Hepatocyte (in vitro differentiated cells): ENCODE measurements around the gene TMX1. TPM values are rescaled to one million over a fixed set of nuclear protein-coding genes. Genes with fewer than 3 reads are reported as not detected.

Experiments used
- DNase-seq: peaks from one replicate; pipeline ENCODE4 v3.0.0-alpha.2; 2016; ENCODE audit warnings: low spot score
- H2AFZ ChIP-seq: fragments of 200-600 bp; sonication (generic); 2 replicates; pipeline ENCODE4 v1.6.0; 2016; ENCODE audit warnings: antibody characterized with exemption, mild to moderate bottlenecking
- H3K27ac ChIP-seq: fragments of 200-600 bp; sonication (generic); 2 replicates; pipeline ENCODE4 v1.5.1; 2016; ENCODE audit warnings: mild to moderate bottlenecking
- H3K27me3 ChIP-seq: fragments of 200-600 bp; sonication (generic); 2 replicates; pipeline ENCODE4 v1.6.1; 2016
- H3K36me3 ChIP-seq: fragments of 200-600 bp; sonication (generic); replicated peaks from 2 replicates; pipeline ENCODE4 v1.5.1; 2016; ENCODE audit warnings: low read depth; ENCODE audit not compliant: insufficient read depth
- H3K4me1 ChIP-seq: fragments of 200-600 bp; sonication (generic); 2 replicates; pipeline ENCODE4 v1.5.1; 2016; ENCODE audit warnings: mild to moderate bottlenecking, moderate library complexity; ENCODE audit not compliant: insufficient read depth
- H3K4me2 ChIP-seq: fragments of 200-600 bp; sonication (generic); 2 replicates; pipeline ENCODE4 v1.6.0; 2016
- H3K4me3 ChIP-seq: fragments of 200-600 bp; sonication (generic); 2 replicates; pipeline ENCODE4 v1.5.1; 2016; ENCODE audit warnings: mild to moderate bottlenecking
- H3K79me2 ChIP-seq: fragments of 200-600 bp; sonication (generic); 2 replicates; pipeline ENCODE4 v1.6.0; 2017; ENCODE audit warnings: mild to moderate bottlenecking
- H3K9me2 ChIP-seq: fragments of 200-600 bp; sonication (generic); replicated peaks from 2 replicates; pipeline ENCODE4 v1.6.0; 2017; ENCODE audit warnings: mild to moderate bottlenecking; ENCODE audit not compliant: insufficient read depth
- H3K9me3 ChIP-seq: fragments of 200-600 bp; sonication (generic); 2 replicates; pipeline ENCODE4 v1.5.1; 2016; ENCODE audit warnings: low read depth, mild to moderate bottlenecking
- H4K20me1 ChIP-seq: fragments of 200-600 bp; sonication (generic); 2 replicates; pipeline ENCODE4 v1.6.0; 2016; ENCODE audit warnings: mild to moderate bottlenecking; ENCODE audit not compliant: insufficient read depth, poor library complexity, severe bottlenecking
- CTCF ChIP-seq: fragments of 200-600 bp; sonication (generic); IDR thresholded peaks from 2 replicates; pipeline ENCODE4 v1.5.1; 2016; ENCODE audit warnings: antibody characterized with exemption, mild to moderate bottlenecking; ENCODE audit not compliant: poor library complexity
- EZH2 ChIP-seq: fragments of 200-600 bp; sonication (generic); IDR thresholded peaks from 2 replicates; pipeline ENCODE4 v1.6.1; 2016; ENCODE audit warnings: antibody characterized with exemption, mild to moderate bottlenecking, borderline replicate concordance
- EZH2phosphoT487 ChIP-seq: fragments of 200-600 bp; sonication (generic); IDR thresholded peaks from one replicate; pipeline ENCODE4 v1.6.1; 2018; ENCODE audit warnings: antibody characterized with exemption, mild to moderate bottlenecking, low read depth, moderate library complexity; ENCODE audit not compliant: unreplicated experiment, severe bottlenecking
- WGBS: methylation state at CpG from one replicate; pipeline ENCODE4 v1.1.6; 2016; ENCODE audit warnings: low lambda C conversion rate; ENCODE audit errors: missing lambda C conversion rate; 5-methylcytosine and 5-hydroxymethylcytosine counted together
- polyA plus RNA-seq: library from polyadenylated mRNA; unstranded; fragments of >200 nt; fragmentation: Nextera tagmentation; extraction: Ambion mirVana; gene quantifications from 2 replicates; pipeline ENCODE4 v1.2.1, GENCODE V29; 2016
- total RNA-seq: library from RNA; depleted of rRNA; stranded (reverse); fragments of >200 nt; gene quantifications from 2 replicates; pipeline ENCODE4 v1.2.3, GENCODE V29; 2014

Gene TMX1
- total and polyA plus RNA-seq, 2 experiments from 2014 or later: 39.9 to 48.6 TPM

GRCh38 chr14:51261151-51261550 lies 21.1 kb downstream of the TMX1 start:
- TF ChIP-seq CTCF (no peak), EZH2 (no peak), EZH2phosphoT487 (no peak)

GRCh38 chr14:51262868-51263267 lies 22.8 kb downstream of the TMX1 start:
- H3K4me2 ChIP-seq: no peak overlapping the region
- H3K27ac ChIP-seq: no peak overlapping the region
- TF ChIP-seq EZH2phosphoT487 (no peak), CTCF (no peak), EZH2 (no peak)
- H3K4me3 ChIP-seq: no peak overlapping the region
- WGBS: 82% methylated on average over 2 of the region's 2 CpGs
- H3K9me3 ChIP-seq: no peaks in the 10 kb centered on the region
- H3K4me1 ChIP-seq: no peaks in the 10 kb centered on the region
- no peaks in the 10 kb centered on the region for H3K9me2 ChIP-seq
- H4K20me1 ChIP-seq: no peaks in the 10 kb centered on the region
- no peak for DNase-seq
- no peak overlapping the region for H2AFZ ChIP-seq
- H3K36me3 ChIP-seq: no peaks in the 10 kb centered on the region
- no peaks in the 10 kb centered on the region for H3K27me3 ChIP-seq
- H3K79me2 ChIP-seq: no peaks in the 10 kb centered on the region

More at GRCh38 chr14:51261151-51261550, 21.1 kb downstream of the TMX1 start:
- no peak for DNase-seq
- H3K4me2 ChIP-seq: no peak overlapping the region
- WGBS: 67% methylated on average over 2 of the region's 2 CpGs
- H4K20me1 ChIP-seq: no peaks in the 10 kb centered on the region
- H3K27ac ChIP-seq: no peak overlapping the region
- H2AFZ ChIP-seq: no peak overlapping the region
- H3K4me1 ChIP-seq: no peaks in the 10 kb centered on the region
- H3K79me2 ChIP-seq: no peaks in the 10 kb centered on the region
- H3K4me3 ChIP-seq: no peak overlapping the region
- H3K27me3 ChIP-seq: no peaks in the 10 kb centered on the region
- H3K36me3 ChIP-seq: no peaks in the 10 kb centered on the region
- no peaks in the 10 kb centered on the region for H3K9me3 ChIP-seq
- no peaks in the 10 kb centered on the region for H3K9me2 ChIP-seq

GRCh38 chr14:51269634-51270033 lies 29.6 kb downstream of the TMX1 start:
- no peak overlapping the region for H2AFZ ChIP-seq
- H4K20me1 ChIP-seq: no peaks in the 10 kb centered on the region
- no peaks in the 10 kb centered on the region for H3K9me3 ChIP-seq
- no peaks in the 10 kb centered on the region for H3K9me2 ChIP-seq
- no peak overlapping the region for H3K27ac ChIP-seq
- no peaks in the 10 kb centered on the region for H3K36me3 ChIP-seq
- no peak overlapping the region for H3K4me2 ChIP-seq
- DNase-seq: no peak
- WGBS: 90% methylated on average over 1 of the region's 1 CpG
- H3K4me1 ChIP-seq: no peaks in the 10 kb centered on the region
- no peak overlapping the region for H3K4me3 ChIP-seq
- no peaks in the 10 kb centered on the region for H3K79me2 ChIP-seq
- TF ChIP-seq EZH2: no peak
- H3K27me3 ChIP-seq: no peaks in the 10 kb centered on the region

- Histone ChIP-seq H4K20me1 (no peaks in the 10 kb centered on the region), H3K36me3 (no peaks in the 10 kb centered on the region), H2AFZ (no peak overlapping the region), H3K27ac (no peak overlapping the region), H3K27me3 (no peaks in the 10 kb centered on the region), H3K79me2 (no peaks in the 10 kb centered on the region), H3K4me3 (no peak overlapping the region), H3K9me3 (no peaks in the 10 kb centered on the region), H3K4me2 (no peak overlapping the region), H3K4me1 (no peaks in the 10 kb centered on the region), H3K9me2 (no peaks in the 10 kb centered on the region)
- TF ChIP-seq EZH2 (no peak), CTCF (no peak), EZH2phosphoT487 (no peak)
- DNase-seq: no peak
- WGBS: 100% methylated on average over 1 of the region's 1 CpG
Measured at GRCh38 chr14:51276605-51277004, 36.6 kb downstream of the TMX1 start.
